Measurements from ENCODE around the gene NRIP1. TPM values are rescaled to one million over a fixed set of nuclear protein-coding genes. Genes with fewer than 3 reads are reported as not detected.

NRIP1 gene
- total and polyA plus RNA-seq, 2 donors (not counting 1 experiment from before 2014, with no cell fraction given): 3.3 to 32.1 TPM

- peaks cover 7% of the 10 kb centered on the region for H3K4me1 Mint-ChIP-seq
- Histone ChIP-seq H2AFZ (ENCODE audit: insufficient read depth, low read depth, low read length, poor library complexity, severe bottlenecking) (no peak overlapping the region), H3K27ac (ENCODE audit: low read length in 2 of 2) (no peak overlapping the region), H3K27me3 (replicated peaks in 1 of 4; ENCODE audit: control extremely low read depth in 1 of 4, control insufficient read depth in 3 of 4, insufficient read depth in 4 of 4, low read length in 3 of 4) (no peaks in the 10 kb centered on the region), H3K9me3 (ENCODE audit: control extremely low read depth in 1 of 3, control insufficient read depth in 2 of 3, insufficient read depth in 1 of 3, low read length in 2 of 3) (no peaks in the 10 kb centered on the region), H3K4me2 (replicated peaks; ENCODE audit: low read depth, low read length, poor library complexity, severe bottlenecking) (no peak overlapping the region), H4K20me1 (ENCODE audit: control insufficient read depth, insufficient read depth, low read length, poor library complexity, severe bottlenecking) (no peaks in the 10 kb centered on the region), H3K9ac (ENCODE audit: low read length) (no peak overlapping the region), H3K36me3 (replicated peaks in 1 of 2; ENCODE audit: control extremely low read depth in 1 of 2, control insufficient read depth in 1 of 2, extremely low read depth in 1 of 2, insufficient read depth in 2 of 2, low read length in 1 of 2) (no peaks in the 10 kb centered on the region), H3K79me2 (ENCODE audit: control insufficient read depth, insufficient read depth, low read length) (no peaks in the 10 kb centered on the region), H3K4me1 (ENCODE audit: control insufficient read depth in 2 of 2, insufficient read depth in 2 of 2, low read length in 2 of 2) (no peaks in the 10 kb centered on the region), H3K4me3 (ENCODE audit: control extremely low read depth in 1 of 5, extremely low read depth in 1 of 5, insufficient read depth in 1 of 5, low read depth in 2 of 5, low read length in 4 of 5) (no peak overlapping the region)
- H3K27ac Mint-ChIP-seq: no peak overlapping the region
- TF ChIP-seq EZH2 (IDR thresholded peaks at IDR 0.05; ENCODE audit: borderline replicate concordance, insufficient read depth, low read depth, low read length, poor library complexity, severe bottlenecking) (no peak), CTCF (IDR thresholded peaks at IDR 0.05) (no peak)
- CTCF ChIA-PET: no interaction called here
- POLR2A ChIA-PET: no interaction called here
- ATAC-seq (ENCODE audit: low read depth) (no peak), DNase-seq (no peak)
- no peak overlapping the region for H3K4me3 Mint-ChIP-seq
- H3K9me3 Mint-ChIP-seq (ENCODE audit: insufficient read depth): no peaks in the 10 kb centered on the region
- no CpG with 5 or more reads among the region's 1 CpG for WGBS (ENCODE audit: insufficient coverage)
- no peaks in the 10 kb centered on the region for H3K27me3 Mint-ChIP-seq
- intact Hi-C loops (cut with micrococcal nuclease): no loop called here
Measured at GRCh38 chr21:15088488-15088887, 23.7 kb upstream of the NRIP1 start.

GRCh38 chr21:15084668-15085067 is 19.9 kb upstream of the NRIP1 start:
- no peak for TF ChIP-seq CTCF (IDR thresholded peaks at IDR 0.05)
- TF ChIP-seq EZH2 (IDR thresholded peaks at IDR 0.05; ENCODE audit: borderline replicate concordance, insufficient read depth, low read depth, low read length, poor library complexity, severe bottlenecking): no peak
- POLR2A ChIA-PET: no interaction called here
- H2AFZ ChIP-seq (ENCODE audit: insufficient read depth, low read depth, low read length, poor library complexity, severe bottlenecking): no peak overlapping the region

More at GRCh38 chr21:15084668-15085067, 19.9 kb upstream of the NRIP1 start:
- no peak for ATAC-seq (ENCODE audit: low read depth)
- no peak overlapping the region for H3K4me2 ChIP-seq (replicated peaks; ENCODE audit: low read depth, low read length, poor library complexity, severe bottlenecking)
- H3K9me3 Mint-ChIP-seq (ENCODE audit: insufficient read depth): no peaks in the 10 kb centered on the region
- no peaks in the 10 kb centered on the region for H3K36me3 ChIP-seq (replicated peaks in 1 of 2; ENCODE audit: control extremely low read depth in 1 of 2, control insufficient read depth in 1 of 2, extremely low read depth in 1 of 2, insufficient read depth in 2 of 2, low read length in 1 of 2)
- no peak overlapping the region for H3K27ac ChIP-seq (ENCODE audit: low read length in 2 of 2)
- intact Hi-C loops (cut with micrococcal nuclease): no loop called here
- H3K27me3 Mint-ChIP-seq: no peaks in the 10 kb centered on the region
- no peaks in the 10 kb centered on the region for H3K9me3 ChIP-seq (ENCODE audit: control extremely low read depth in 1 of 3, control insufficient read depth in 2 of 3, insufficient read depth in 1 of 3, low read length in 2 of 3)
- no peak for DNase-seq
- no peak overlapping the region for H3K4me3 ChIP-seq (ENCODE audit: control extremely low read depth in 1 of 5, extremely low read depth in 1 of 5, insufficient read depth in 1 of 5, low read depth in 2 of 5, low read length in 4 of 5)
- no peaks in the 10 kb centered on the region for H4K20me1 ChIP-seq (ENCODE audit: control insufficient read depth, insufficient read depth, low read length, poor library complexity, severe bottlenecking)
- CTCF ChIA-PET: interaction anchor here (0.6 kb wide), 1 partner anchor 474 kb away, joined by 3 read pairs; no protein-coding TSS in a partner anchor
- H3K4me1 ChIP-seq (ENCODE audit: control insufficient read depth in 2 of 2, insufficient read depth in 2 of 2, low read length in 2 of 2): no peaks in the 10 kb centered on the region
- H3K79me2 ChIP-seq (ENCODE audit: control insufficient read depth, insufficient read depth, low read length): no peaks in the 10 kb centered on the region
- no peaks in the 10 kb centered on the region for H3K27me3 ChIP-seq (replicated peaks in 1 of 4; ENCODE audit: control extremely low read depth in 1 of 4, control insufficient read depth in 3 of 4, insufficient read depth in 4 of 4, low read length in 3 of 4)
- no peak overlapping the region for H3K27ac Mint-ChIP-seq
- H3K4me1 Mint-ChIP-seq: peaks cover 7% of the 10 kb centered on the region
- no peak overlapping the region for H3K9ac ChIP-seq (ENCODE audit: low read length)
- no peak overlapping the region for H3K4me3 Mint-ChIP-seq

All from B cell (primary cell).